Hepatocyte (in vitro differentiated cells): Measurements from ENCODE around the gene TRPC4AP. TPM values are rescaled to one million over a fixed set of nuclear protein-coding genes. Genes with fewer than 3 reads are reported as not detected.

ENCODE experiments used
- DNase-seq: peaks from one replicate; pipeline ENCODE4 v3.0.0-alpha.2; 2016; ENCODE audit warnings: low spot score
- H2AFZ ChIP-seq: fragments of 200-600 bp; sonication (generic); 2 replicates; pipeline ENCODE4 v1.6.0; 2016; ENCODE audit warnings: antibody characterized with exemption, mild to moderate bottlenecking
- H3K27ac ChIP-seq: fragments of 200-600 bp; sonication (generic); 2 replicates; pipeline ENCODE4 v1.5.1; 2016; ENCODE audit warnings: mild to moderate bottlenecking
- H3K27me3 ChIP-seq: fragments of 200-600 bp; sonication (generic); 2 replicates; pipeline ENCODE4 v1.6.1; 2016
- H3K36me3 ChIP-seq: fragments of 200-600 bp; sonication (generic); replicated peaks from 2 replicates; pipeline ENCODE4 v1.5.1; 2016; ENCODE audit warnings: low read depth; ENCODE audit not compliant: insufficient read depth
- H3K4me1 ChIP-seq: fragments of 200-600 bp; sonication (generic); 2 replicates; pipeline ENCODE4 v1.5.1; 2016; ENCODE audit warnings: mild to moderate bottlenecking, moderate library complexity; ENCODE audit not compliant: insufficient read depth
- H3K4me2 ChIP-seq: fragments of 200-600 bp; sonication (generic); 2 replicates; pipeline ENCODE4 v1.6.0; 2016
- H3K4me3 ChIP-seq: fragments of 200-600 bp; sonication (generic); 2 replicates; pipeline ENCODE4 v1.5.1; 2016; ENCODE audit warnings: mild to moderate bottlenecking
- H3K79me2 ChIP-seq: fragments of 200-600 bp; sonication (generic); 2 replicates; pipeline ENCODE4 v1.6.0; 2017; ENCODE audit warnings: mild to moderate bottlenecking
- H3K9me2 ChIP-seq: fragments of 200-600 bp; sonication (generic); replicated peaks from 2 replicates; pipeline ENCODE4 v1.6.0; 2017; ENCODE audit warnings: mild to moderate bottlenecking; ENCODE audit not compliant: insufficient read depth
- H3K9me3 ChIP-seq: fragments of 200-600 bp; sonication (generic); 2 replicates; pipeline ENCODE4 v1.5.1; 2016; ENCODE audit warnings: low read depth, mild to moderate bottlenecking
- H4K20me1 ChIP-seq: fragments of 200-600 bp; sonication (generic); 2 replicates; pipeline ENCODE4 v1.6.0; 2016; ENCODE audit warnings: mild to moderate bottlenecking; ENCODE audit not compliant: insufficient read depth, poor library complexity, severe bottlenecking
- CTCF ChIP-seq: fragments of 200-600 bp; sonication (generic); IDR thresholded peaks from 2 replicates; pipeline ENCODE4 v1.5.1; 2016; ENCODE audit warnings: antibody characterized with exemption, mild to moderate bottlenecking; ENCODE audit not compliant: poor library complexity
- EZH2 ChIP-seq: fragments of 200-600 bp; sonication (generic); IDR thresholded peaks from 2 replicates; pipeline ENCODE4 v1.6.1; 2016; ENCODE audit warnings: antibody characterized with exemption, mild to moderate bottlenecking, borderline replicate concordance
- EZH2phosphoT487 ChIP-seq: fragments of 200-600 bp; sonication (generic); IDR thresholded peaks from one replicate; pipeline ENCODE4 v1.6.1; 2018; ENCODE audit warnings: antibody characterized with exemption, mild to moderate bottlenecking, low read depth, moderate library complexity; ENCODE audit not compliant: unreplicated experiment, severe bottlenecking
- WGBS: methylation state at CpG from one replicate; pipeline ENCODE4 v1.1.6; 2016; ENCODE audit warnings: low lambda C conversion rate; ENCODE audit errors: missing lambda C conversion rate; 5-methylcytosine and 5-hydroxymethylcytosine counted together
- polyA plus RNA-seq: library from polyadenylated mRNA; unstranded; fragments of >200 nt; fragmentation: Nextera tagmentation; extraction: Ambion mirVana; gene quantifications from 2 replicates; pipeline ENCODE4 v1.2.1, GENCODE V29; 2016
- total RNA-seq: library from RNA; depleted of rRNA; stranded (reverse); fragments of >200 nt; gene quantifications from 2 replicates; pipeline ENCODE4 v1.2.3, GENCODE V29; 2014

Gene TRPC4AP
- total and polyA plus RNA-seq, 2 experiments from 2014 or later, result 88.6 to 94.9 TPM

- Histone ChIP-seq H3K79me2 (no peaks in the 10 kb centered on the region), H3K4me1 (no peaks in the 10 kb centered on the region), H3K27ac (no peak overlapping the region), H4K20me1 (no peaks in the 10 kb centered on the region), H3K9me3 (no peaks in the 10 kb centered on the region), H3K4me2 (no peak overlapping the region), H2AFZ (no peak overlapping the region), H3K9me2 (no peaks in the 10 kb centered on the region), H3K4me3 (no peak overlapping the region), H3K27me3 (no peaks in the 10 kb centered on the region), H3K36me3 (no peaks in the 10 kb centered on the region)
- TF ChIP-seq EZH2phosphoT487, result no peak
- 74% methylated on average over 2 of the region's 2 CpGs for WGBS
- DNase-seq, result no peak
Observed at GRCh38 chr20:35129647-35130069, 37.1 kb upstream of the TRPC4AP start.

- H4K20me1 ChIP-seq, result no peaks in the 10 kb centered on the region
- H3K9me2 ChIP-seq, result no peaks in the 10 kb centered on the region
- no peaks in the 10 kb centered on the region for H3K27me3 ChIP-seq
- no peak overlapping the region for H3K4me2 ChIP-seq
- no peak for DNase-seq
- no peak overlapping the region for H3K4me3 ChIP-seq
- no peaks in the 10 kb centered on the region for H3K4me1 ChIP-seq
- no peaks in the 10 kb centered on the region for H3K79me2 ChIP-seq
- no peak overlapping the region for H3K27ac ChIP-seq
- TF ChIP-seq CTCF (no peak), EZH2phosphoT487 (no peak), EZH2 (no peak)
- no peak overlapping the region for H2AFZ ChIP-seq
- no peaks in the 10 kb centered on the region for H3K36me3 ChIP-seq
- WGBS, result 90% methylated on average over 5 of the region's 5 CpGs
- H3K9me3 ChIP-seq, result no peaks in the 10 kb centered on the region
Observed at GRCh38 chr20:35125753-35126152, 33.1 kb upstream of the TRPC4AP start.

- WGBS, result over 99% methylated on average over 5 of the region's 5 CpGs
- no peaks in the 10 kb centered on the region for H3K9me3 ChIP-seq
- TF ChIP-seq EZH2phosphoT487, result no peak
- no peak for TF ChIP-seq EZH2
- TF ChIP-seq CTCF, result no peak
Observed at GRCh38 chr20:35122756-35123405, 30.3 kb upstream of the TRPC4AP start.

GRCh38 chr20:35121186-35121585 is 28.6 kb upstream of the TRPC4AP start:
- 90% methylated on average over 7 of the region's 7 CpGs for WGBS
- Histone ChIP-seq H3K27ac (no peak overlapping the region), H3K9me2 (no peaks in the 10 kb centered on the region), H3K4me1 (no peaks in the 10 kb centered on the region), H3K79me2 (no peaks in the 10 kb centered on the region), H3K36me3 (no peaks in the 10 kb centered on the region), H4K20me1 (no peaks in the 10 kb centered on the region), H3K27me3 (no peaks in the 10 kb centered on the region), H3K9me3 (no peaks in the 10 kb centered on the region), H3K4me3 (no peak overlapping the region), H3K4me2 (no peak overlapping the region), H2AFZ (no peak overlapping the region)
- TF ChIP-seq EZH2phosphoT487 (no peak), CTCF (no peak), EZH2 (no peak)
- DNase-seq, result no peak

More at GRCh38 chr20:35122756-35123405, 30.3 kb upstream of the TRPC4AP start:
- Histone ChIP-seq H2AFZ (no peak overlapping the region), H3K36me3 (no peaks in the 10 kb centered on the region), H3K4me2 (no peak overlapping the region), H3K27me3 (no peaks in the 10 kb centered on the region), H3K4me3 (no peak overlapping the region), H3K27ac (no peak overlapping the region), H4K20me1 (no peaks in the 10 kb centered on the region), H3K4me1 (no peaks in the 10 kb centered on the region), H3K9me2 (no peaks in the 10 kb centered on the region), H3K79me2 (no peaks in the 10 kb centered on the region)
- DNase-seq, result no peak
